GM12891 (cell line): ENCODE measurements around the gene LRRFIP2.

Experiments used
- DNase-seq: peaks from one replicate; pipeline ENCODE4 v3.0.0; 2011; ENCODE audit warnings: low spot score; ENCODE audit not compliant: insufficient read length
- FAIRE-seq: peaks from 2 replicates; lab custom pipeline; 2011; peaks lifted over from hg19 to GRCh38; lab: Jason Lieb, UNC
- PAX5 ChIP-seq: IDR thresholded peaks from 2 replicates; pipeline ENCODE4 v1.6.1; 2011; ENCODE audit warnings: low read length, moderate library complexity, mild to moderate bottlenecking; ENCODE audit not compliant: insufficient read depth, severe bottlenecking
- POLR2A ChIP-seq: IDR thresholded peaks from 2 replicates; pipeline ENCODE4 v1.6.1; 2011; ENCODE audit warnings: low read depth, low read length, control low read depth
- POLR2AphosphoS5 ChIP-seq: IDR thresholded peaks from 2 replicates; pipeline ENCODE4 v1.6.1; 2011; ENCODE audit warnings: low read depth, low read length, control low read depth
- POU2F2 ChIP-seq: IDR thresholded peaks from 2 replicates; pipeline ENCODE4 v1.6.1; 2011; ENCODE audit warnings: low read depth, mild to moderate bottlenecking, control low read depth, low read length, moderate library complexity
- SPI1 ChIP-seq: IDR thresholded peaks from 2 replicates; pipeline ENCODE4 v1.6.1; 2011; ENCODE audit warnings: low read depth, low read length, control low read depth
- TAF1 ChIP-seq: IDR thresholded peaks from 2 replicates; pipeline ENCODE4 v1.6.1; 2011; ENCODE audit warnings: low read depth, low read length, control low read depth

The LRRFIP2 gene

DNA sequence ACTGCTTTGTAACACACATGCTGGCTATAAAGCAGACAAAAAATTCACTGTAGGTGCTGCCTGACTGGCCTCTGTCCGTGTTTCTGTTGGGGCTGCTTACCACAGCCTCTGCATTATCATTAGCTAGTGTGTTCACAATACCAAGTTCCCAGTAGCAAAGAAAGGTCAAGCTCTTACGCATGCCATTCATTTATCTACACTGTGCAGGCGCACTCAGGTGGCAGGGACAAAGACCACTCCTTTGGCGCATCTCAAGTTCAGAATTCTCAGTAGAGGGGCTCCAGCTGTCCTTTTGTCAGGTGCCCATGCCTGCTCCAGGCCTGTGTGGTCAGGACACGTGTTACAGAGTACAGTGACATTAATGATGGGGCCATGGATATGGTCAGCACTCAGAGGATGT, 158.7 kb downstream of the LRRFIP2 start:
- TF ChIP-seq POU2F2 (no peak), PAX5 (no peak), POLR2AphosphoS5 (no peak), TAF1 (no peak), POLR2A (no peak), SPI1 (no peak)
- no peak for DNase-seq
- FAIRE-seq = no peak

DNA sequence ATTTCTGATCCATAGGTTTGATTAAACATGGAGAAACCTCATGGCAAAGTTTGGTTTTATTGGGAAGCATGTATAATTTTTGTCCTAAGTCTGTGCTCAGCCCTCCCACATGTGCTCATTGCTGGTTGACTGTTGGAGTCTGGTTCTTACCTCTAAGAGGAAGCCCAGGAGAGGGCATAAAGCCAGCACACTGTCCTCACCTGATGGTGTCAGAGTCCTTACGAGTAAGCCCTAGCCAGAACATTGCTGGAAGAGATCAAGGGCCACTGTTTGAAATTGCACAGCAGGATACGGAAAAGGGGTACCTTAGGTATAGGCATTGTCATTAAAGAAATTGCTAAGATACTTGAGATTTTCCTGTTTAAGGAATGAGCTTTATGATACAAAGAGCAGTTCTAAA, 159.8 kb downstream of the LRRFIP2 start:
- no peak for FAIRE-seq
- no peak for DNase-seq
- TF ChIP-seq POLR2A (no peak), TAF1 (no peak), PAX5 (no peak), POLR2AphosphoS5 (no peak), POU2F2 (no peak), SPI1 (no peak)
